ENCODE measurements around the gene TRAPPC12. TPM values are rescaled to one million over a fixed set of nuclear protein-coding genes. Genes with fewer than 3 reads are reported as not detected.

TRAPPC12 gene
- total RNA-seq, 1 donor from 2014 or later = 130 TPM

DNA sequence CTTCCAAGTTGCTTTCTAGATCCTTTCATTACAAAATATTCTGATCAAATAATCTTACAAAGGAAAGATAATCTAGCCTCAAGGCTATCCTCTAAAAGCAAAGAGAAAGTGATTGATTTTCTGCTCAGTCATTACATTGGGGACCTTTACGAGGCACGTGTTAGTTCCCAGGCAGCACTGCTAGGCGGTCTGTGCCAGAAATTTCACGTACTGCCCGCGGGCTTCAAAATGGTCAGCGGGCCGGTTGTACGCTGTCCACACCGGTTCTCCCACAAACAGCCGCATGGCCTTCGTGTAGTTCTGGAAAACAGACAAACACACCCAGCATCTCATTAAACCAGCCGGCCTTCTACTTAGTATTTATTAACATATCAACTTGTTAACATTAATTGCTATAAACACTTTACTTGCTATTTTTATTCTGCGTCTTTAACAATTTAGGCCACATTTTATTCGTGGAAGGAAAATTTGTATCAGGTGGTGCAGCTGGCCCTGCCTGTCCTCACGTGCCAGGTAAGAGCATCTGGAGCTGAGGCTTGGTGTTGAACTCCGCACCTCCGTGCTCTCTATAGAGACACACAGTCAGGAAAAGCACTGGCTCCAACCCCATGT, 119.4 kb downstream of the TRAPPC12 start:
- no peak overlapping the region for H3K27ac Mint-ChIP-seq (ENCODE audit: unreplicated experiment)
- TF ChIP-seq, protein P1, sequence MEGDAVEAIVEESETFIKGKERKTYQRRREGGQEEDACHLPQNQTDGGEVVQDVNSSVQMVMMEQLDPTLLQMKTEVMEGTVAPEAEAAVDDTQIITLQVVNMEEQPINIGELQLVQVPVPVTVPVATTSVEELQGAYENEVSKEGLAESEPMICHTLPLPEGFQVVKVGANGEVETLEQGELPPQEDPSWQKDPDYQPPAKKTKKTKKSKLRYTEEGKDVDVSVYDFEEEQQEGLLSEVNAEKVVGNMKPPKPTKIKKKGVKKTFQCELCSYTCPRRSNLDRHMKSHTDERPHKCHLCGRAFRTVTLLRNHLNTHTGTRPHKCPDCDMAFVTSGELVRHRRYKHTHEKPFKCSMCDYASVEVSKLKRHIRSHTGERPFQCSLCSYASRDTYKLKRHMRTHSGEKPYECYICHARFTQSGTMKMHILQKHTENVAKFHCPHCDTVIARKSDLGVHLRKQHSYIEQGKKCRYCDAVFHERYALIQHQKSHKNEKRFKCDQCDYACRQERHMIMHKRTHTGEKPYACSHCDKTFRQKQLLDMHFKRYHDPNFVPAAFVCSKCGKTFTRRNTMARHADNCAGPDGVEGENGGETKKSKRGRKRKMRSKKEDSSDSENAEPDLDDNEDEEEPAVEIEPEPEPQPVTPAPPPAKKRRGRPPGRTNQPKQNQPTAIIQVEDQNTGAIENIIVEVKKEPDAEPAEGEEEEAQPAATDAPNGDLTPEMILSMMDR (IDR thresholded peaks at IDR 0.05; ENCODE audit: partially characterized antibody, unreplicated experiment) = no peak
- H3K27me3 Mint-ChIP-seq (ENCODE audit: unreplicated experiment) = no peaks in the 10 kb centered on the region
- H3K36me3 Mint-ChIP-seq (ENCODE audit: unreplicated experiment) = peaks cover 5% of the 10 kb centered on the region
- DNase-seq = no peak
- peaks cover 2% of the 10 kb centered on the region for H3K9me3 Mint-ChIP-seq (ENCODE audit: unreplicated experiment)
- no peak overlapping the region for H3K4me3 Mint-ChIP-seq (ENCODE audit: unreplicated experiment)
- H3K4me1 Mint-ChIP-seq (ENCODE audit: low read depth, unreplicated experiment) = peaks cover 3% of the 10 kb centered on the region

DNA sequence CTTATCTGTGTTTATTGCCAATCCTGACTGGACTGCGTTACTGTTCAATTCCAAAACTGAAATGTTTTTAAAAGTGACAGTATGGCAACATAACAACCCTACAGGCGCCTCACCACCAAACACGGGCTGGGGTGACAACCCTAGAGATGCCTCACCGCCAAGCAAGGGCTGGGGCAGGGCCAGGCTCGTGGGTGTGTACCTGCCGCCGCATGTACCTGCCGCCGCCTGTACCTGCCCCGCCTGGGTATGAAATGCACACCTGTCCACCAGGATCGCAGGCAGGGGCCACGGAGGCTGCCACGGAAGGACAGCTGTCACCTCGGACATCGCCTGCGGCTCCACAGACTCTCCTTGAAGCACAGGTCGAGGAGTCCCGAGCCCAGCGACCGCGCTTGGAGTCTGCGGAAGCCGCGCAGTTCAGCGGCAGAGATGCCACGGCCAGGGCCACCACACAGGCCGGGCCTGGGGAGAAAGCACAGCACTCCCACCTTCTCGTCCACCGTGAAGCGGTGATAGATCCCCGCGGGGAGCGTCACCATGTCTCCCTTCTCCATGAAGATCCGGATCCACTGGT, 120.9 kb downstream of the TRAPPC12 start:
- TF ChIP-seq, protein P1 (IDR thresholded peaks at IDR 0.05; ENCODE audit: partially characterized antibody, unreplicated experiment) = no peak
- Mint-ChIP-seq H3K4me1 (ENCODE audit: low read depth, unreplicated experiment) (peaks cover 1% of the 10 kb centered on the region), H3K27me3 (ENCODE audit: unreplicated experiment) (no peaks in the 10 kb centered on the region), H3K36me3 (ENCODE audit: unreplicated experiment) (peaks cover 5% of the 10 kb centered on the region), H3K4me3 (ENCODE audit: unreplicated experiment) (no peak overlapping the region), H3K27ac (ENCODE audit: unreplicated experiment) (no peak overlapping the region), H3K9me3 (ENCODE audit: unreplicated experiment) (peaks cover 5% of the 10 kb centered on the region)
- no peak for DNase-seq

- H3K27ac Mint-ChIP-seq (ENCODE audit: unreplicated experiment) = peak overlapping the region; percentile 46
- no peaks in the 10 kb centered on the region for H3K27me3 Mint-ChIP-seq (ENCODE audit: unreplicated experiment)
- H3K36me3 Mint-ChIP-seq (ENCODE audit: unreplicated experiment) = peaks cover 9% of the 10 kb centered on the region
- H3K4me3 Mint-ChIP-seq (ENCODE audit: unreplicated experiment) = no peak overlapping the region
- TF ChIP-seq, protein P1 (IDR thresholded peaks at IDR 0.05; ENCODE audit: partially characterized antibody, unreplicated experiment) = no peak
- peaks cover 1% of the 10 kb centered on the region for H3K4me1 Mint-ChIP-seq (ENCODE audit: low read depth, unreplicated experiment)
- DNase-seq = no peak
- H3K9me3 Mint-ChIP-seq (ENCODE audit: unreplicated experiment) = peaks cover 5% of the 10 kb centered on the region
Observed at GRCh38 chr2:3503046-3503445, 123.6 kb downstream of the TRAPPC12 start.

DNA sequence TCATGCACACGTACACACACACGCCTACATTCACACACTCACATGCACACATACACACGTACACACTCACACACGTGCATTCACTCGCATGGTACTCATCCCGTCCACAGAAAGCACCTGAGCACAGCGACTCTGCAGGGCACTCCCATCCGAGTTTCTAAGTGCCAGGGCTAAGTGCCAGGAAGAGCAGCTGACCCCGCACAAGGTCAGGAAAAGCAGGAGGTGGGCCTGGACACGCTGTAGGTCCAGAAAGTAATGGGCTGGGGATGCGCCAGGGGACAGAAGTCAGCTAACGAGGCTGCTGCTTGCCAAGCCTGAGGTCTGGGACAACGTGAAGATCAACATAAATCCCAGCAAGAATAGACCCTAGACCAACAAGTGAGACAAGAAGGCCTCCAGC, 124.0 kb downstream of the TRAPPC12 start:
- H3K27ac Mint-ChIP-seq (ENCODE audit: unreplicated experiment) = peak overlapping the region; percentile 46

DNA sequence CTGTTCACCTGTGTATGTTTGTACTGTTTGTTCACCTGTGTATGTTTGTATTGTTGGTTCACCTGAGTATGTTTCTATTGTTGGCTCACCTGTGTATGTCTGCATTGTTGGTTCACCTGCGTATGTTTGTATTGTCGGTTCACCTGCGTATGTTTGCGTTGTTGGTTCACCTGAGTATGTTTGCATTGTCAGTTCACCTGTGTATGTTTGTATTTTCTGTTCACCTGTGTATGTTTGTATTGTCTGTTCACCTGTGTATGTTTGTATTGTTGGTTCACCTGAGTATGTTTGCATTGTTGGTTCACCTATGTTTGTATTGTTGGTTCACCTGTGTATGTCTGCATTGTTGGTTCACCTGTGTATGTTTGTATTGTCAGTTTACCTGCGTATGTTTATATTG, 125.2 kb downstream of the TRAPPC12 start:
- H3K4me3 Mint-ChIP-seq (ENCODE audit: unreplicated experiment) = no peak overlapping the region
- DNase-seq = no peak
- peaks cover 3% of the 10 kb centered on the region for H3K9me3 Mint-ChIP-seq (ENCODE audit: unreplicated experiment)
- no peaks in the 10 kb centered on the region for H3K4me1 Mint-ChIP-seq (ENCODE audit: low read depth, unreplicated experiment)
- H3K36me3 Mint-ChIP-seq (ENCODE audit: unreplicated experiment) = peaks cover 13% of the 10 kb centered on the region
- TF ChIP-seq, protein P1 (IDR thresholded peaks at IDR 0.05; ENCODE audit: partially characterized antibody, unreplicated experiment) = no peak
- no peak overlapping the region for H3K27ac Mint-ChIP-seq (ENCODE audit: unreplicated experiment)
- no peaks in the 10 kb centered on the region for H3K27me3 Mint-ChIP-seq (ENCODE audit: unreplicated experiment)

More for the DNA sequence above, 124.0 kb downstream of the TRAPPC12 start:
- Mint-ChIP-seq H3K27me3 (ENCODE audit: unreplicated experiment) (no peaks in the 10 kb centered on the region), H3K36me3 (ENCODE audit: unreplicated experiment) (peaks cover 12% of the 10 kb centered on the region), H3K4me1 (ENCODE audit: low read depth, unreplicated experiment) (peaks cover under 1% of the 10 kb centered on the region), H3K4me3 (ENCODE audit: unreplicated experiment) (no peak overlapping the region), H3K9me3 (ENCODE audit: unreplicated experiment) (peaks cover 5% of the 10 kb centered on the region)
- no peak for DNase-seq
- TF ChIP-seq, protein P1 (IDR thresholded peaks at IDR 0.05; ENCODE audit: partially characterized antibody, unreplicated experiment) = no peak

Measured in glutamatergic neuron (in vitro differentiated cells).